MG63 (cell line): ENCODE measurements around the gene CDC42BPG. TPM values are rescaled to one million over a fixed set of nuclear protein-coding genes. Genes with fewer than 3 reads are reported as not detected.

Experiments used
- DNase-seq: peaks from one replicate; pipeline ENCODE4 v3.0.0-alpha.2; 2020
- H3K27me3 ChIP-seq: fragments of 250-450 bp; sonication (Bioruptor Pico); 2 replicates; pipeline ENCODE4 v1.5.1; 2020; ENCODE audit warnings: mild to moderate bottlenecking, moderate library complexity
- H3K36me3 ChIP-seq: fragments of 250-450 bp; sonication (Bioruptor Pico); 2 replicates; pipeline ENCODE4 v1.5.1; 2020; ENCODE audit warnings: mild to moderate bottlenecking, moderate library complexity
- H3K4me3 ChIP-seq: fragments of 250-450 bp; sonication (Bioruptor Pico); 2 replicates; pipeline ENCODE4 v1.5.1; 2020; ENCODE audit warnings: mild to moderate bottlenecking, moderate library complexity
- H3K9me3 ChIP-seq: fragments of 250-450 bp; sonication (Bioruptor Pico); 2 replicates; pipeline ENCODE4 v1.5.1; 2020; ENCODE audit warnings: mild to moderate bottlenecking, moderate library complexity
- total RNA-seq: library from RNA; depleted of rRNA; stranded (reverse); fragments of >200 nt; shearing (Covaris generic); gene quantifications from 2 replicates; pipeline ENCODE4 v1.2.3, GENCODE V29; 2014; ENCODE audit warnings: low replicate concordance

The CDC42BPG gene
- total RNA-seq, 1 experiment from 2014 or later: 0.36 TPM

- Histone ChIP-seq H3K27me3 (no peaks in the 10 kb centered on the region), H3K9me3 (no peaks in the 10 kb centered on the region), H3K36me3 (no peaks in the 10 kb centered on the region), H3K4me3 (no peak overlapping the region)
- no peak for DNase-seq
Observed at GRCh38 chr11:64793271-64794160, 50.9 kb downstream of the CDC42BPG start.

- Histone ChIP-seq H3K36me3 (no peaks in the 10 kb centered on the region), H3K9me3 (no peaks in the 10 kb centered on the region), H3K27me3 (no peaks in the 10 kb centered on the region), H3K4me3 (no peak overlapping the region)
- DNase-seq: no peak
Observed at GRCh38 chr11:64792482-64792881, 52.0 kb downstream of the CDC42BPG start.

GRCh38 chr11:64791781-64792291 lies 52.6 kb downstream of the CDC42BPG start:
- Histone ChIP-seq H3K4me3 (no peak overlapping the region), H3K9me3 (no peaks in the 10 kb centered on the region), H3K27me3 (no peaks in the 10 kb centered on the region), H3K36me3 (no peaks in the 10 kb centered on the region)
- DNase-seq: no peak

- no peak for DNase-seq
Observed at GRCh38 chr11:64790205-64791095, 54.0 kb downstream of the CDC42BPG start.

GRCh38 chr11:64789331-64790204 lies 54.9 kb downstream of the CDC42BPG start:
- Histone ChIP-seq H3K4me3 (no peak overlapping the region), H3K27me3 (no peaks in the 10 kb centered on the region), H3K9me3 (no peaks in the 10 kb centered on the region), H3K36me3 (no peaks in the 10 kb centered on the region)
- DNase-seq: no peak

More at GRCh38 chr11:64790205-64791095, 54.0 kb downstream of the CDC42BPG start:
- Histone ChIP-seq H3K36me3 (no peaks in the 10 kb centered on the region), H3K9me3 (no peaks in the 10 kb centered on the region), H3K27me3 (no peaks in the 10 kb centered on the region), H3K4me3 (no peak overlapping the region)

GRCh38 chr11:64788321-64789215 lies 55.9 kb downstream of the CDC42BPG start:
- Histone ChIP-seq H3K36me3 (no peaks in the 10 kb centered on the region), H3K9me3 (no peaks in the 10 kb centered on the region), H3K4me3 (no peak overlapping the region), H3K27me3 (no peaks in the 10 kb centered on the region)
- DNase-seq: no peak

- Histone ChIP-seq H3K27me3 (no peaks in the 10 kb centered on the region), H3K9me3 (no peaks in the 10 kb centered on the region), H3K4me3 (no peak overlapping the region), H3K36me3 (no peaks in the 10 kb centered on the region)
- peak; percentile 47 for DNase-seq
Observed at GRCh38 chr11:64787526-64788320, 56.7 kb downstream of the CDC42BPG start.

GRCh38 chr11:64786308-64786707 lies 58.1 kb downstream of the CDC42BPG start:
- no peaks in the 10 kb centered on the region for H3K27me3 ChIP-seq
- DNase-seq: no peak
- H3K9me3 ChIP-seq: no peaks in the 10 kb centered on the region

GRCh38 chr11:64784813-64785581 lies 59.5 kb downstream of the CDC42BPG start:
- H3K9me3 ChIP-seq: no peaks in the 10 kb centered on the region
- no peaks in the 10 kb centered on the region for H3K27me3 ChIP-seq
- DNase-seq: no peak
- no peak overlapping the region for H3K4me3 ChIP-seq
- H3K36me3 ChIP-seq: no peaks in the 10 kb centered on the region; the same call in 1 of the 2 replicates

More at GRCh38 chr11:64786308-64786707, 58.1 kb downstream of the CDC42BPG start:
- no peak overlapping the region for H3K4me3 ChIP-seq
- H3K36me3 ChIP-seq: no peaks in the 10 kb centered on the region

GRCh38 chr11:64778473-64779298 lies 65.8 kb downstream of the CDC42BPG start, which contains the start of gene SF1:
Gene SF1 (minus strand): TSS chr11:64778542. CDS start chr11:64778392, 150 bp downstream.
- Histone ChIP-seq H3K27me3 (no peaks in the 10 kb centered on the region), H3K9me3 (no peaks in the 10 kb centered on the region), H3K4me3 (peak within 1 kb of the TSS; percentile 95), H3K36me3 (peaks cover 39% of the 10 kb centered on the region)
- DNase-seq: peak; percentile 99

GRCh38 chr11:64778223-64778472 lies 66.3 kb downstream of the CDC42BPG start:
- H3K4me3 ChIP-seq: peak overlapping the region; percentile 83
- no peaks in the 10 kb centered on the region for H3K27me3 ChIP-seq
- peaks cover 44% of the 10 kb centered on the region for H3K36me3 ChIP-seq
- H3K9me3 ChIP-seq: no peaks in the 10 kb centered on the region
- DNase-seq: no peak

GRCh38 chr11:64777449-64778222 lies 66.8 kb downstream of the CDC42BPG start:
- no peaks in the 10 kb centered on the region for H3K9me3 ChIP-seq
- peak; percentile 75 for DNase-seq
- peaks cover 49% of the 10 kb centered on the region for H3K36me3 ChIP-seq
- no peaks in the 10 kb centered on the region for H3K27me3 ChIP-seq
- peak overlapping the region; percentile 95 for H3K4me3 ChIP-seq

- H3K36me3 ChIP-seq: peaks cover 57% of the 10 kb centered on the region
- peak overlapping the region; percentile 95 for H3K4me3 ChIP-seq
- no peaks in the 10 kb centered on the region for H3K27me3 ChIP-seq
- no peak for DNase-seq
- H3K9me3 ChIP-seq: no peaks in the 10 kb centered on the region
Observed at GRCh38 chr11:64776875-64777274, 67.6 kb downstream of the CDC42BPG start.
